ENCODE measurements around the gene ILF3.

GRCh38 chr19:10685210-10685609 lies 31.1 kb downstream of the ILF3 start:
- TF ChIP-seq, protein P1, sequence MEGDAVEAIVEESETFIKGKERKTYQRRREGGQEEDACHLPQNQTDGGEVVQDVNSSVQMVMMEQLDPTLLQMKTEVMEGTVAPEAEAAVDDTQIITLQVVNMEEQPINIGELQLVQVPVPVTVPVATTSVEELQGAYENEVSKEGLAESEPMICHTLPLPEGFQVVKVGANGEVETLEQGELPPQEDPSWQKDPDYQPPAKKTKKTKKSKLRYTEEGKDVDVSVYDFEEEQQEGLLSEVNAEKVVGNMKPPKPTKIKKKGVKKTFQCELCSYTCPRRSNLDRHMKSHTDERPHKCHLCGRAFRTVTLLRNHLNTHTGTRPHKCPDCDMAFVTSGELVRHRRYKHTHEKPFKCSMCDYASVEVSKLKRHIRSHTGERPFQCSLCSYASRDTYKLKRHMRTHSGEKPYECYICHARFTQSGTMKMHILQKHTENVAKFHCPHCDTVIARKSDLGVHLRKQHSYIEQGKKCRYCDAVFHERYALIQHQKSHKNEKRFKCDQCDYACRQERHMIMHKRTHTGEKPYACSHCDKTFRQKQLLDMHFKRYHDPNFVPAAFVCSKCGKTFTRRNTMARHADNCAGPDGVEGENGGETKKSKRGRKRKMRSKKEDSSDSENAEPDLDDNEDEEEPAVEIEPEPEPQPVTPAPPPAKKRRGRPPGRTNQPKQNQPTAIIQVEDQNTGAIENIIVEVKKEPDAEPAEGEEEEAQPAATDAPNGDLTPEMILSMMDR (IDR thresholded peaks at IDR 0.05; ENCODE audit: low read depth, low read length, poor library complexity, severe bottlenecking), result no peak
- no peak for TF ChIP-seq EZH2phosphoT487 (IDR thresholded peaks at IDR 0.05; ENCODE audit: borderline replicate concordance, low read length)
